SK-N-MC (cell line): Measurements from ENCODE around the gene TAS2R60.

ENCODE experiments used
- EZH2 ChIP-seq: fragments of 200-600 bp; sonication (generic); IDR thresholded peaks from one replicate; pipeline ENCODE4 v1.6.1; 2017; ENCODE audit warnings: antibody characterized with exemption
- FOXP2 ChIP-seq: optimal IDR thresholded peaks from 2 replicates; pipeline ENCODE3; 2011; ENCODE audit warnings: mild to moderate bottlenecking, moderate library complexity; ENCODE audit not compliant: insufficient read depth; ENCODE audit errors: extremely low read length, control extremely low read depth

DNA sequence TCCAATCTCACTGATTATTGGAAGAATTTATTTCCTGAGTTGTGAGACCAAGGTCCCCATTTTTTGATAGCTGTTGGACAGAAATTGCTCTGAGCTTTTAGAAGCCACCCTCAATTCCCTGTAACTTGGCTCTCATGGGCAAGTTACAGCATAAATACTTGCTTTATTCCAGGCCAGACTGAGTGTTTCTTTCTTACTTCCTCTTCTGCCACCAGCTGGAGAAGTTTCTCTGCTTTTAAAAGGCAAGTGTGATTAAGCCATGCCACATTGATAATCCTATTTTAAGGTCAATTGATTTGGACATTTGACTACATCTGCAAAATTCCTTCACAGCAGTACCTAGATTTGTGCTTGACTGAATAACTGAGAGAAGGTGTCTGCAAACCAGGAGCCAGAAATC is 20.3 kb downstream of the TAS2R60 start:
- TF ChIP-seq EZH2 (no peak), FOXP2 (no peak)
